HG02678 (cell line): ENCODE measurements around the gene PTPRD.

Source experiments
- ATAC-seq: cut with Tn5 transposase; IDR thresholded peaks from one replicate; pipeline ENCODE4 v1.9.1; 2021; ENCODE audit warnings: mild to moderate bottlenecking, moderate library complexity; ENCODE audit not compliant: unreplicated experiment

PTPRD gene

DNA sequence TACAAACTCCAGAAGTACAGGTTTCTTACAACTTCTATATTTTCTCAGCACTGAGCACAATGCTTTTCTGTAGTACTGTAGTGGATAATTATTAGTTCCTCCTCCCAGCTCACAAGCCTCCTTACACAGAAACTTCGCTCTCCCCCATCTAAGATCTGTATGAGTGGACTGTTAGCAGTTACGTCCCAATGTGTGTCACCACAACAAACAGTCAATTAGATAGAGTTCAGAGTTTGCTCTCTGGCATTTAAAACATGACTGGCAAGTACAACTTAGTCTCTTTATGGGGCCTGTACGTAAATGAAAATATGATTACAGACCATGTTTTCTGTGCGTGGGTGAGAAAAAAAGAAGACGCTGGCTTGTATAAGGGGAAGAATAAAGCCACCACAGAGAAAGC is 2181.9 kb downstream of the PTPRD start:
- ATAC-seq, result no peak

DNA sequence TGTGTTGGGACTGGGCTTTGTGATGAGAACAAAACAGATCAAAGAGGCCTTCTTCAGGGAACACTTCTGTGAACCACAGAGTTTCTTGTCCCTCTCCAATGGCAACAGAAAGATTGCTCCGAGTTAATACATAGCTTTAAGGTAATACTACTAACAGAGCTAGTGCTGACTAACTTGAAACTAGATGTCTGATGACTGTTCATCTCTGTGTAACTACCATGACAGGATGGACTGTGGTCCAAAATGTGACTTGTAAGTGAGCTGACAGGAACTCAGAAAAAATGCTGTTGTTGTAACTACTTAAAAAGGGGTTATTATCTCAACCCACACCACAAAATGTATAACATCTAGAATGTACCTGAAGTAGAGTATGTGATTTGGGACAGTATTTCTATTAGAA is 2183.0 kb downstream of the PTPRD start:
- no peak for ATAC-seq

DNA sequence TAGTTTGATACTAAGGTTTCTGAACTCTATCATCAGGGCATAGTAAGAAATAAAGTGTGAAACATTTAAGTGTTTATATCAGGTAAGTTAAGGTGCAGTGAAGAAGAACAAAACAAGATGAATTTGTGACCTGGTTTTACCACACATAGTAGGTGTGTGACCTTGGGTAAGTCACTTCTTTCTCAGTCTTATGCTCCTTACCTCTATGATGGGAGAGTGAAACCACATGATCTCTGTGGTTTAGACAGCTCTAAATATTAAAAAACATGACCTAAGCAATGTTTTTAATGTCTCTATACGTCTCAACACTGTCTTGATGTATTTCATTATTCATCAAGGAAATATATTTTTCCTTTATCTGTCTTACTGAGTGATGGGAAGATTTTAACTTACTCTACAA is 2183.6 kb downstream of the PTPRD start:
- no peak for ATAC-seq

DNA sequence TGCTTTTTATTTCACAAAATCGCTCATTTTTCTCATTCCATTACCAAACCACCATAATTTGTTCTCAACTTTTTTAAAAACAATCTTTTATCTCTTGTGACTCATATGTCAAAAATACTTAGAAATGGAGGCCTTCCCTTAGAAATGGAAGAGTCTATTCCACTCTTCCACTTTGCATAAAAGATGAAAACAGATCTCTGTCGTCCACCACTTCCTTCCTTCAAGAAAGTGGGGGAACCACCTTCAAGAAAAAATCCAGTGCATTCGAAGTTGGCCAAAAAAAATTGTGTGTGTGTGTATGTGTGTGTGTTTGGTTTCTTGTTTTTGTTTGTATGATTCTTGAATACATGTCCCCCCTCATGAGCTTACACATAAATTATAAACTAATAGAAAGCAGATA is 2184.4 kb downstream of the PTPRD start:
- no peak for ATAC-seq

DNA sequence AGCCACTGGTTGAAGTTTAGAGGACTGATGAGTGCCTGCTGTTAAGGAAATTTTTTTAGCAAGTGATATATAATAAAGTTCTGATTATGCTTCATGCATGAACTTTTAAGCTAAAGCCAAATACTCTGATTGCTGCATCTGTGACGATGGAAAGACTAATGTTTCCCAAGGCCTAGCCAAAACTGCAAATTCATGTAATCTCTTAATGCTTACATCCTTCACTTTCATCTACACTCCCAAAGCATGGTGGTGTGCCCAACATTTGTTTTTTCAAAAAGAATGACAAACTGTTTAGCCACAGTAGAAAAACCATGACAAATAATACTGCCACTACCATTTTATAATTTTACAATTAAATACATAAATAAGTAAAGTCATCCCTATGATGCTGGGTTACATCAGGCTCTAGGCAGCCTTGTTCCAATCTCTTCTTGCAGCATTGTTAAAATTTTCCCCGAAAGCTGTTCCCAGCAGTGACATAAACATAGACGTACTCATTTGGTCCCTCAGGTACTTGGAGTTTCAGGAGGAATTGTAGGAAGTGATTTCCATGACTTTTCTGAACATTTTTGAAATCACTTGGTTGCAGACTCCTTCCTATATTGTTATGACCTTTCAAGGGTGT is 2187.9 kb downstream of the PTPRD start:
- no peak for ATAC-seq

DNA sequence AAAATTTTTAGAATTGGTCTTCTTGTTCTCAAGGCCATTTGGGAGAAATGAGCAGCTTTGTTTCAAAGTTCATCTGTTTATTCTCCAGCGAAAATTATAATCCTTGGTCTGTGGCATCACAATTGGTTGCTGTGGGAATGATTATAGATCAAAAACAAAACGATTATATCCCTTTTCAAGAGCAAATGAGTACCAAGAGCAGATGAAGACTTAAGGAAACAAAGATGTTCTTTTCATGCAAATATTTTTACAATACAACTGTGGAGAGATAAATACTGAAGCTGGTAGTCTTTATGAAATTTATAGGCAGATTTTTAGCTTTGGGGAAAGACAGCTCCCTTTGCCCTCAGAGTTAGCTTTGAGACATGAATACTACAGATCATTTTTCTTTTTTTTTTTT is 2192.4 kb downstream of the PTPRD start:
- ATAC-seq, result no peak

DNA sequence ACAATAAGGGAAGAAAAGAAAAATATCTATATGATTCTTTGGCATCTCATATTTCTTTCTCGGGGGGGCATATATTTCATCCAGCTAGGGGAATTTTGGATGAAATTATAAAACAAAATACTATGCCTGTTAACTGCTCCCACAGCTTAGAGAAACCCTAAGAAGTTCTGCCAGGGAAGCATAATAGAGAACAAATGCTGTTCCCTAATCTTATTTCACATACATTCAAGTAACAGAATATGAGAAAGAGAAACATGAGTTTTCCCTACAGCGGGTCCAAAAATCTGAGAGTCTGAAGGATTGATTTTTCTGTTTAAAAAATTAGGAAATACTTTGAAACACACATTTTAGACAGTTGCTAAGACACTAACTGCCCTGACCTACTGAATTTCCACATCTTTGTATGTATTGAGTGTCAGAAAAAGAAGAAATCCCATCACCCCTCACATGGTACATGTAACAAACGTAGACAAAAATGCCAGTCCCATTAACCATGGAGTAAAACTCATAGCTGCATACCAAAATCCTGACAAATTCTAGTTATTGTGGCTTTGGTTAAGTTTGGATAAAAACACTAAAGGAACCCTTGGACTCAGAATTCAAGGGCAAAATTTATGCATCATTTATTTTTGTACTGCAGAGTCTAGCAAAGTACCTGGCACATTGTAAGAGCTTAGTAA is 2193.1 kb downstream of the PTPRD start:
- ATAC-seq, result no peak

DNA sequence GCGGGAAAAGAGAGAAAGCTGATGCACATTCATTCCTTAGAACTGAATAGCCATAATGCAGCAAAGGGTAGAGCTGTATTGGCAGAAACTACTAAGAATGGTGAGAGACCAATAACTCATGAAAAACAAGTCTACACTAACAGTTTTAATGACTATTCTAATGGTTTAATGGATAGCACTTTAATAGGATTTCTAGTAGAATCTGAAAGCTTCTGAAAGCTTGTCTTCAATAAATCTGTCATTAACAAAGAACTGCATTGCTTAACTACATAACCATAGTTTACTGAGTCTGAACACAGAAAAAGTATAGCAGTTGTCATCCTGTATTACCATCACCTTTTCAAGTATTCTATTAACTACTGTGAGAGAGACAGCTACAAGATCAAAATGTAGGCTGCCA is 2195.5 kb downstream of the PTPRD start:
- ATAC-seq, result no peak

DNA sequence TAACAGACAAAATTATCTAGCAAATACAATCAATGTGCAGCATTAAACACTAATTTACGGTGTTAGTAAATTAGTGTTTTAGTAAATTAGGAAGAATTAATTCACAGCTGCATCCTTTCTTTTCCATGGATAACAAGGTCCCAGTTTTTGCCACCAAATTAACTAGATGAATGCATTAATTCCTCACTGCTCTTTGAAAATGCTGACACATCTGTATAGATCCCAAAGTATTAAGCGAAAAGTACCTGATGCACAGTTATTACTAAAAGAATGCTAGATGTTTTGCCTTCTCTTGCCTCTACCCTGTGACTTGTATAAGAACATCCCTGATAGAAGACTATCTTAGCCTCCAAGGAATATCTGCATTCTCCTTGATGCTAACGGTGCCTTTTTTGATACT is 2200.5 kb downstream of the PTPRD start:
- ATAC-seq, result no peak

DNA sequence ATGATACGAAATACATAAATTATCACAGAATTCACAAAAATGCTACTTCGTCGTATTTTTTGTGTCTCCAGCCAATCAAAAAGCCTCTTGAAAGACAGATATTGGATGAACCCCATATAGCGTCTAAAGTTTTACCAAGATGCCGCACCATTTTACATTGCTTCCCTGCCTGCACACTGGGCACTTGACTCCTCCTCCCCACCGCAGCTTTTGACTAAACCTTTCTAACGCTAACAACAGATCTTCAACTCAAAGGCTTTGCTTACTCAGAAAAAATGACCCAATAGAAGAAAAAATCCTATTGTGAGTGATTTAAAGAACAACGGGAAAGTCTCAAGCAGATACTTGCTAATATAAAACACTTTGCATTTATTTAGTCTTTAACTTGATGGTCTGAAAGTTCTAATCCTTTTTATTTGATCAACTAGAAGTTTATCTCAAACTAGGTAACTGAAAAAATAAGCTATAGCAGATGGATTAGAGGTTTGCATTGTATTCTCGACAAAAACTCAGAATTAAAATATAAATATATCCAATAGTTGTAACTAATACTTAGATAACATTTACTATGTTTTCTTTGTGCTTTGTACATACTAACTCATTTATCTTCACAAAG is 2204.1 kb downstream of the PTPRD start:
- no peak for ATAC-seq

DNA sequence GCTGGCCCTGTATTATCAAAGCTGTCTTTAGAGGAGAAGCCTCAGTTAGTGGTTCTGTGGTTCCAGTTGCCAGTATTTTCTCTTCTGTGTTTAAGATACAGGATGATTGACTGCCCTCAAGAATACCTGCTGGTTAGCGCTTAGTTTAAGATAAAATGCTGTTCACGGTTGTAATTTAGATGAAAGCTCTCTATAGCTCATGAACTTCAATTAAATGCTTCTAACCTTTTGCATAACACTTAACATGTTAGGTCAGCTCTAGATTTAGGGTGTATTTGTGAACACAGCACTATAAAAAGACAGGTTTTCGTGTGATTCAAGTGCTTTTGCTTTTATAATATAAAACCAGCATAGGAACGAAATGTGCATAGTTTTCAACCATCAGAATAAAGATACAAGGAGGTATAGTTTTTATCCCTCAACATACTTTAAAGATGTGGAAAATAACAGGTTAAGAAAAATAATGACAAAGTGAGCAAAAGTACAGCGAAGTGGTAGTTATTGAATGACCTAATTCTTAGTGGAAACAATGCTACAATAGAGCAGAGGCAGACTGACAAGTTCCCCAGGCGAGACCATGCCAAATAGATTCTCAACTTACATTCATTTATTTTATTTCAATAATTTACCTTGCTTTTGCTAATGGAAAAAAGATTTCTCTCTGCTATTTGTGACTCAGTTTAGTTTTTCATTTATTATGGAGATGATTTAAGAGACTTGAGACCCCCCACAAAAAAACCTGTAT is 2210.7 kb downstream of the PTPRD start:
- ATAC-seq, result no peak

DNA sequence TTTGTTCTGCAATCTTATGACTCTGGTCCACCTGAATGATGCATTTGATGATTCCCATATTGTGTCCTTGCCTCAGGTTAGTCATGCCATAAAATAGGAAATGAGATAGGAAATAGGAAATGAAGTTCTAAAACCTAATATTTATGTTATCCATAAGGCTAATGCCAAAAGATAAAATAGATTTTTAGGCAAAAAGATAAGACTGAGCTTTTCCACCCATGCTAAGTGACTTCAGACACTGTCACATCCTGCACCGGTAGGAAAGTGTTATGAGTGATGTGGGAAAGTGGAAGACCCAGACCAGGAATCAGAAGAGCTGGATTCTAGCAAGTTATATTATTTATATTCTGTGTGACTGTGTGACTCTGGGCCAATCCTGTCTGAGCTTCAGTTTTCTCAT is 2212.4 kb downstream of the PTPRD start:
- ATAC-seq, result no peak

DNA sequence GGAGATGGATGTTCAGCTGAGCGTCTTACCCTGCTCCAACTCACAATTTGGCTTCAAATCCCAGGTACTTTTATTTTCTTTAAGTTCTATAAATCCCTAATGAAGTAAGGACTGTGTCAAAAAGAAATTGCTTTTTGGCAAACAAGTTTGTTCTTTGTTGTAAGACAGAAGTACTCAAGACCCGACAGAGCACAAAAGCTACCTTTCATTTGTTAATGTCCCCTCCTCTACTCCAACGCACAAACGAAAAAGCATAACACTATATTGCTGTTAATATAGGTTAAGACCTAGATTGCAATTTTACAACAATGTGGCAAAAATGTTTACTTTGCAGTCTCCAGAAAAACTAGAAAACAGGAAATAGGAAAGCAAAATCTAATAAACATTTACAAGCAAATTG is 2217.8 kb downstream of the PTPRD start:
- no peak for ATAC-seq

DNA sequence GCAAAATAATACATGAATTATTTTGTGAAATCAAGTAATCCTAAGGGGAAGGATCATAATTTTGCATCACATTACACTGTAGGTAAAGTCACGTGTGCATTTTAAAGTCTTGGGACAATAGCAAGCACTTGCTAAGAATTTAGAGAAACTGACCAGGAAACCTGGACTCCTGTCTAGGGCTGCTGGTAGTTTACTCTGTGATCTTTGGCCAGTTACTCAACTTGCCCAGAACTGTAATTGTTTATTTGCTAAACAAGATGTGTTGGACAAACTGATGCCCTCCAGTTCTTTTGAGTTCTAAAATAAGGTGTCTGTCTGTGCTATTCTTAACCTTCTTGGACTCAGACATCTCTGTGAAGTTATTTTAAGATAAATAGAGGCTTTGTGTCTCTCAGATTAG is 2218.5 kb downstream of the PTPRD start:
- ATAC-seq, result no peak

DNA sequence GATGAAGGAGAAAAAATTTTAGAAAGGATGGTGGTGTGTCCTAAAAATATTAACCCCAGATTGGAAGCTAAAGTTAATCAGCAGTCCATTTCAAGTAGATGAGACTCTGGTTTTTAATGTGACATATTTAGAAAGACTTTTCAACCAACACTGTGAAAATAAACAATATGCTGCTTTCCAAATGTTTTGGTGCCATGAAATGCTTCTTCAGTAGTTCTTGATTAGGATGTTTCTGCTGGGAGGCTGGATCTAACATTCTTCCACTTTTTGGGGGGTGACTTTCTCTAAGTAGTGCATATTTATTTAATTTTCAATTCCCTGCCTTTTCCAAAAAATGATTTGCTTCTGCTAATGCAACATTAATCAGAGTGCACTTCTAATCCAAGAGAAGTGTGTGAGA is 2219.9 kb downstream of the PTPRD start:
- ATAC-seq, result no peak

DNA sequence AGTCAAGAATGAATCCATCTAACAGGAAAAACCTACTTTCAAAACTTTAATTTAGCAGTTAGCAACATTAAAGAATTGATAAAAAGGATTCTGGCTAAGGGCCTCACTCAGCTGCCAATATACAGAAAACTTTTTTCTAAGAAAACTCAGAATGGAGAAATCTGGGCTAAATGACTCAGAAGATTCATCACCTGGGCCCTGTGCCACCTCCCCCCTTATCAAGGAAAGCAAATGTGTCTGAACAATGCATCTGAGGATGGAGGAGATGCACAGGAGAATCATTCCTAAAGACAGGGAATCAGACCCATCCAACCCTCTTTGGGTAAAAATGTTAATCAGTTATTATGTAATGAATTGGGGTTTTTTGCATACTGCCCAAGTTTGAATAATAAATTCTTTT is 2221.2 kb downstream of the PTPRD start:
- ATAC-seq, result no peak

DNA sequence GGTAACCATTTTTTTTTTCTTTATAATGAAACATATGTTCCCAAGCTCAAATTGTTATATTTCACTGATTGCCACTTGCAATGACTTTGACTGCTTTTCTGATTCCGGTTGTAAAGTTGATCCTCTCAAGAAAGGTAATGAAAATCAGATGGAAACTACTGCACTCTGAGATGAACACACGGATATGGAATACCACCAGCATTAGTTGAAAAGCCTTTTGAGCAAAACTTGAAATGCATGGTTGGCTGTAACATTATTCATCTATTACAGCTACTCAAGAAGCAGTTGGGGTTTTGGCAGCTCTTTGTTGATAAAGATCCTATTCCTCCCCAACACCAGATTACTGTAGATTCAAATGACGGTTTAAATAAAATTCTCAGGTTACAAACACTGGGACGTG is 2221.7 kb downstream of the PTPRD start:
- no peak for ATAC-seq

DNA sequence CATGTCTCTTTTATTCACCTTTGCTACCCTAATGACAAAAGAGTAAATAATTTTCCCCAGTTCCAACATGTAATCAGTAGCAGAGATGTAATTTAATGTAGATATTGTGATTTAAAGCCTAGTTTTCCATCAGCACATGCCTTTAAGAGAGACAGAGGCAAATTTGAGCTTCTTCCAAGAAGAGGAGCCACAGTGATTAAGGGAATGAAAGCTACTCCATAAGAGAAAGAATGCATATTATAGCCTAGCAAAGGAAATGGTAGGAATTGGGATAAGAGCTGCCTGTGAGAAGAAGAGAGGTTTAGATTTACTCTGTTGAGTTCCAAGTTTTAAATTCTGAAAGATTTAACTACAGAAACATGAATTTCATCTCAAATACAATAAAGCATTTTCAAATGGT is 2222.2 kb downstream of the PTPRD start:
- no peak for ATAC-seq

DNA sequence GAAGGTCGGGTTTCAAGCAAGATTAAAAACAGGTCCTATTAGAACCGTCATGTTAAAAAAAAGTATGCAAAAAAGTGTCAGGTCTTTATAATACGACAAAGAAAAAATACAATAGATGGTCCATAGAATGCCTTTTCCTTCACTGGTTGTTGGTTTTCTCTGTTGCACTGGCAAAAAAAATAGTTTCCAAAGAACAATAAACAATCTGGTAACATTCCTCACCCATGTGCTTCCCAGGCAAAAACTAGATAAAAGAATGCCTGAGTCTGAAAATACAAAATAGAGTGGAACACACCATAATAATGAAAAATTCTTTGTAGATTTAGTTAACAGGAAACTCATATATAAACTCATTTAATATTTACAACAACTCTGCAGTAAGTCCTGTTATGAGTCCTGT is 2223.3 kb downstream of the PTPRD start:
- ATAC-seq, result no peak

DNA sequence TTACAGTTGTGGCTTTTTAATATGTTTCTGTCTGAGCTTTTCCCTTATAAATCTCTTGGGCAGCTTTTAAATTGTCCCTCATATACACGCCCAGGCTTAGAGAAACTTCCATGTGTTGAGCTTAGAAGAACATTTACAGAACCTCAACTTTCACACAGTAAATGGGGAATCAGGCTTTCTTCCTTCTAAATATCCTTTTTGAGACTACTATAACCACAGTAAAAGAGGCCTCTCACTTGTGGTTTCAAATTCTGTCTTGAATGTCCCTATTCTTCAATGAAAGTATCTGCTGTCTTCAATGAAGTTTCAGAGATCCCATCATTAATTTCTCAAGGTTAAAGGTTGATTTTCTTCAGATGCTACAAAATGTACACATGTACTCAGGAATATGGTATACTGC is 2224.7 kb downstream of the PTPRD start:
- ATAC-seq, result no peak

DNA sequence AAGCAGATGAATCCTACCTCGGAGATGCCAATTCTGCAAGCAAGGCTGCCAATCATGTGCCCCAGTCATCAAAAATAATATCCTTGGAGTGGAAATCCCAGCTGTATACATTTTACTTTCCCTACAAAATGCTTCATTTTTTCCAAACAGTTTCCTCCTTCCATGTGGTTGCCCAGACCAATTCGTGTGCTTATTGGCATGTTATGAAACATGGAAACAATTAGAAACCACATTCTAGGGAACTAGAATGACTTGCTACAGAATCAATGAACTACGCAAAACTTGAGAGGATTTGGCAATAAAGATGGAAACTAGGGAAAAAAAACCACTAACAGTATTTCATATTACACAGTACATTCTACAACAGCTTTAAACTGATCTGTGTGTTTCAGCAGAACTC is 2228.7 kb downstream of the PTPRD start:
- no peak for ATAC-seq
